NK-92 (cell line): ENCODE data around the gene DDB1.
"Not testable (repeated sequence)": the region's sequence is repeated elsewhere in the genome, so short reads cannot be mapped to it uniquely, and the experiment has no call there.

Experiments used
- DNase-seq: peaks from one replicate; lab custom pipeline; 2025; ENCODE audit not compliant: unreplicated experiment; lab: John Stamatoyannopoulos, UW

DDB1 gene

GRCh38 chr11:61273178-61274078 is 59.5 kb downstream of the DDB1 start:
- DNase-seq, result no peak

- DNase-seq, result no peak
These were observed 60.2 kb downstream of the DDB1 start for GRCh38 chr11:61272731-61273130.

GRCh38 chr11:61270354-61271076 is 62.4 kb downstream of the DDB1 start:
- DNase-seq, result no peak

- no peak for DNase-seq
These were observed 64.2 kb downstream of the DDB1 start for GRCh38 chr11:61268588-61269250.

GRCh38 chr11:61267437-61267841 is 65.5 kb downstream of the DDB1 start:
- no peak for DNase-seq

GRCh38 chr11:61266602-61267001 is 66.3 kb downstream of the DDB1 start:
- no peak for DNase-seq

GRCh38 chr11:61265357-61265756 is 67.5 kb downstream of the DDB1 start:
- no peak for DNase-seq

- DNase-seq, result no peak
These were observed 68.1 kb downstream of the DDB1 start for GRCh38 chr11:61264795-61265194.

GRCh38 chr11:61264371-61264770 is 68.5 kb downstream of the DDB1 start:
- DNase-seq, result no peak

- DNase-seq, result no peak
These were observed 73.5 kb downstream of the DDB1 start for GRCh38 chr11:61259363-61259762.

GRCh38 chr11:61258546-61258945 is 74.4 kb downstream of the DDB1 start:
- no peak for DNase-seq

GRCh38 chr11:61256710-61257482 is 76.0 kb downstream of the DDB1 start:
- DNase-seq, result no peak

- DNase-seq, result no peak
These were observed 78.4 kb downstream of the DDB1 start for GRCh38 chr11:61254403-61255025.

- not testable (repeated sequence) for DNase-seq
These were observed 80.6 kb downstream of the DDB1 start for GRCh38 chr11:61252332-61252731.

- not testable (repeated sequence) for DNase-seq
These were observed 81.8 kb downstream of the DDB1 start for GRCh38 chr11:61250796-61251765.
